Measurements from ENCODE around the gene ATG9B.

Gene ATG9B, protein sequence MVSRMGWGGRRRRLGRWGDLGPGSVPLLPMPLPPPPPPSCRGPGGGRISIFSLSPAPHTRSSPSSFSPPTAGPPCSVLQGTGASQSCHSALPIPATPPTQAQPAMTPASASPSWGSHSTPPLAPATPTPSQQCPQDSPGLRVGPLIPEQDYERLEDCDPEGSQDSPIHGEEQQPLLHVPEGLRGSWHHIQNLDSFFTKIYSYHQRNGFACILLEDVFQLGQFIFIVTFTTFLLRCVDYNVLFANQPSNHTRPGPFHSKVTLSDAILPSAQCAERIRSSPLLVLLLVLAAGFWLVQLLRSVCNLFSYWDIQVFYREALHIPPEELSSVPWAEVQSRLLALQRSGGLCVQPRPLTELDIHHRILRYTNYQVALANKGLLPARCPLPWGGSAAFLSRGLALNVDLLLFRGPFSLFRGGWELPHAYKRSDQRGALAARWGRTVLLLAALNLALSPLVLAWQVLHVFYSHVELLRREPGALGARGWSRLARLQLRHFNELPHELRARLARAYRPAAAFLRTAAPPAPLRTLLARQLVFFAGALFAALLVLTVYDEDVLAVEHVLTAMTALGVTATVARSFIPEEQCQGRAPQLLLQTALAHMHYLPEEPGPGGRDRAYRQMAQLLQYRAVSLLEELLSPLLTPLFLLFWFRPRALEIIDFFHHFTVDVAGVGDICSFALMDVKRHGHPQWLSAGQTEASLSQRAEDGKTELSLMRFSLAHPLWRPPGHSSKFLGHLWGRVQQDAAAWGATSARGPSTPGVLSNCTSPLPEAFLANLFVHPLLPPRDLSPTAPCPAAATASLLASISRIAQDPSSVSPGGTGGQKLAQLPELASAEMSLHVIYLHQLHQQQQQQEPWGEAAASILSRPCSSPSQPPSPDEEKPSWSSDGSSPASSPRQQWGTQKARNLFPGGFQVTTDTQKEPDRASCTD

DNA sequence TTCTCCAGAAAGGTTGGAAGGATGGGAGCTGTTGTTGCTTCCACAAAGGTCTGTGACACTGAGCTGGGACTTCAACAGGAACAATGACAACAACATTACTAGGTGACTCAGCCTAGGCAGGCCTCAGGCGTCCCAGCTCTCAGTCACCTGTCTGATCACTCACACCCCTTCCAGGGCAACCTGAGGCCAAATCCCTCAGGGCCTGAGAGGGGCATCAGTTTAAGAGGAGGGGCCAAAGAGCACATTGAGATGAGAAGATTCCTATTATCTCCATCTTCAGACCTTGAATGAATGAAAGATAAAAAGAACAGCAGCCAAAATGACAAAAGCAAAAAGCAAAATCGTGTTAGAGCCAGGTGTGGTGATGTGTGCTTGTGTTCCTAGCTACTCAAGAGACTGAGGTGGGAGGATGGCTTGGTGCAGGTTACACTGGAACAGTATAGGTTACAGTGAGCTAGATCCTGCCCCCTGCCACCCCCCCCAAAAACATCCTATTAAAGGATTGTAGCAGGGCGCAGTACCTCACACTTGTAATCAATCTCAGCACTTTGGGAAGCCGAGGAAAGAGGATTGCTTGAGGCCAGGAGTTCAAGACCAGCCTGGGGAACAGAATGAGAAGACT, at the start of gene ATG9B:
Gene ATG9B (minus strand): TSS at position 60 of the 622 bp plus-strand sequence. CDS start 71 bp downstream, outside the sequence.
- no peak for DNase-seq

DNA sequence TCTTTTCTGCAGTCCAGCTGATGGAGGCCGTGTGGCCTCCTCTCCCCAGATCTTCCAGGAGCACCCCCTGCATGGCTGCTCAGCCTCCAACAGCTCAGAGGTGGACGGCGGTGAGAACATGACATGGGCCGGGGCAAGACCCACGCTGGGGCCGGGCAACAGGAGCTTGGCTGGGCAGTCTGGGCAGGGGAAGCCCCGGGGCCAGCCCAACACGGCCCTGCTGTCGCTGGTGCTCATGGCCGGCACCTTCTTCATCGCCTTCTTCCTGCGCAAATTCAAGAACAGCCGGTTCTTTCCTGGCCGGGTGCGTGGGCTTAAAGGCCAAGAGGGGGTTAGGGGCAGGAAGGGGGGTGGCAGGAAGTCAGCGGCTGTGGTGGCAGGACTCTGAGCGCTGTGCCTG, 49.7 kb upstream of the ATG9B start:
- no peak for DNase-seq

DNA sequence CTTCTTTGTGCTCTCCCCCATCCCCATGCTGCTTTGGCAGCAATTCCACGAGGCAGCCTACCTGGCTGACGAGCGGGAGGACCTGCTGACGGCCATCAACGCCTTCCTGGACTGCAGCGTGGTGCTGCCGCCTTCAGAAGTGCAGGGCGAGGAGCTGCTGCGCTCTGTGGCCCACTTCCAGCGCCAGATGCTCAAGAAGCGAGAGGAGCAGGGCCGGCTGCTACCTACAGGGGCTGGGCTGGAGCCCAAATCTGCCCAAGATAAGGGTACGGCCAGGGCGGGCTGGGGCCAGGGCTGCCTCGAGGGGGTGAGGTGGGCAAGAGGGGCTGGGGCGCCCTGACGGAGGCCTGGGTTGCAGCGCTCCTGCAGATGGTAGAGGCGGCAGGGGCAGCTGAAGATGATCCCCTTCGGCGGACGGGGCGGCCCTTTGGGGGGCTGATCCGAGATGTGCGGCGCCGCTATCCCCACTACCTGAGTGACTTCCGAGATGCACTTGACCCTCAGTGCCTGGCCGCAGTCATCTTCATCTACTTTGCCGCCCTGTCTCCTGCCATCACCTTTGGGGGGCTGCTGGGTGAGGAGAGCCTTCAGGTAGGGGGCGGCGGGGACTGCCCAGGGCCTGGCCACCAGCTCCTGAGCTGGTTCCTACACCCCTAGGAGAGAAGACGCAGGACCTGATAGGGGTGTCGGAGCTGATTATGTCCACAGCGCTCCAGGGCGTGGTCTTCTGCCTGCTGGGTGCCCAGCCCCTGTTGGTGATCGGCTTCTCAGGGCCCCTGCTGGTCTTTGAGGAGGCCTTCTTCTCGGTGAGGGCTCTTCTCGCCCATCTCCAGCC, 47.0 kb upstream of the ATG9B start:
- DNase-seq, result no peak

DNA sequence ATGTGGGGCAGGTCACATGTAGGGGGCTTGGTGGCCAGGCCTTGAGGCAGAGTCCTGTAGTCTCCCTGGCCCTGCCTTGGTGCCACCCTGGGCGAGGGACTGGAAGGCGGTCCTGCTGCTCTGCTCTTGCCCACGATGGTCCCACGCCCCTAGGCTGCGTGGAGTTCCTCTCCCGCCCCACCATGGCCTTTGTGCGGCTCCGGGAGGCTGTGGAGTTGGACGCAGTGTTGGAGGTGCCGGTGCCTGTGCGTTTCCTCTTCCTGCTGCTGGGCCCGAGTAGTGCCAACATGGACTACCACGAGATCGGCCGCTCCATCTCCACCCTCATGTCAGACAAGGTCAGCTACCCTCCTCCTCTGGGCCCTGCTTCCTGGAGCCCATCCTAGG, 46.3 kb upstream of the ATG9B start:
- no peak for DNase-seq

DNA sequence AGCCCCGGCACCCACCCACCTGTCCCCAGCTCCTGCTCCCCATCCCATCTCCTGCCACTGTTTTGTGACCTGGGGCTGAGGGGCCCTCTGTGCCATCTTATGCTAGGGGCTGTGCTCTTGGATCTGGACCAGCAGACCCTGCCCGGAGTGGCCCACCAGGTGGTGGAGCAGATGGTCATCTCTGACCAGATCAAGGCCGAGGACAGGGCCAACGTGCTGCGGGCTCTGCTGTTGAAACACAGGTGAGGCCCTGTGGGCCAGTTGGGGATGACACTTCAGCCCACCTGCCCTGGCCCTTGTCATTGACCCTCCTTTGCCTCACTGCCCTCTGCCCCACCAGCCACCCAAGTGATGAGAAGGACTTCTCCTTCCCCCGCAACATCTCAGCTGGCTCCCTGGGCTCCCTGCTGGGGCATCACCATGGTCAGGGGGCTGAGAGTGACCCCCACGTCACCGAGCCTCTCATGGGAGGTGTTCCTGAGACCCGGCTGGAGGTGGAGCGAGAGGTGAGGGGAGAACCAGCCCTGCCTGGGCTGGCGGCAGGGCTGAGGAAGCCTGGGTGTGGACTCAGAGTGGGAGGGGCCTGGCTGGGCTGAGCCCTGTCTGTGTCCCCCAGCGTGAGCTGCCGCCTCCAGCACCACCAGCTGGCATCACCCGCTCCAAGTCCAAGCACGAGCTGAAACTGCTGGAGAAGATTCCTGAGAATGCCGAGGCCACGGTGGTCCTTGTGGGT, 45.7 kb upstream of the ATG9B start:
- DNase-seq, result no peak

DNA sequence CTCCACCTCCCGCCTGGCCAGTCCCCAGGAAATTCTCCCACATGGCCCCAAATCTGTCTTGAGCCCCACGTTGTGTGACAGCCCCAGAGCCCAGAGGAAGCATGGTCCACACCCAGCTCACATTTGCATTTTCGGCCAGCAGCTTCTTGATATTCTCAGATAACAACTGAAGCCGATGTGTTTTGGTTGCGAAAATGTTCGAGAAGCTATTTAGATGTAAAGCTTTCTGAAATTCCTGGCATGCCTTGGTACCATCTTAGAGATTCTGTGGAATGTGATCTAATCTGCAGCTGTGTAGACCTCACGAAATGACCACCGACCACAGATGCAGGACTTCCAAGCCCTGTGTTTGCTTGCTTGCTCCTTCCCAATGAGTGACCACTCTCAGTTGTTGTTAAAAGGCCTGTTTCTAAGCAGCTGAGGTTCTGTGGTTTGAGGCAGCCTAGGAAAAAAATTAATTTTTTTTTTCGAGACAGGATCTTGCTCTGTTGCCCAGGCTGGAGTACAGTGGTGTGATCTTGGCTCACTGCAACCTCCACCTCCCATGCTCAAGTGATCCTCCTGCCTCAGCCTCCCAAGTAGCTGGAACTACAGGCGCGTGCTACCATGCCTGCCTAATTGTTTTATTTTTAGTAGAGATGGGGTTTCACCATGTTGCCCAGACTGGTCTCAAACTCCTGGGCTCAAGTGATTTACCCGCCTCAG, 43.9 kb upstream of the ATG9B start:
- DNase-seq, result no peak

DNA sequence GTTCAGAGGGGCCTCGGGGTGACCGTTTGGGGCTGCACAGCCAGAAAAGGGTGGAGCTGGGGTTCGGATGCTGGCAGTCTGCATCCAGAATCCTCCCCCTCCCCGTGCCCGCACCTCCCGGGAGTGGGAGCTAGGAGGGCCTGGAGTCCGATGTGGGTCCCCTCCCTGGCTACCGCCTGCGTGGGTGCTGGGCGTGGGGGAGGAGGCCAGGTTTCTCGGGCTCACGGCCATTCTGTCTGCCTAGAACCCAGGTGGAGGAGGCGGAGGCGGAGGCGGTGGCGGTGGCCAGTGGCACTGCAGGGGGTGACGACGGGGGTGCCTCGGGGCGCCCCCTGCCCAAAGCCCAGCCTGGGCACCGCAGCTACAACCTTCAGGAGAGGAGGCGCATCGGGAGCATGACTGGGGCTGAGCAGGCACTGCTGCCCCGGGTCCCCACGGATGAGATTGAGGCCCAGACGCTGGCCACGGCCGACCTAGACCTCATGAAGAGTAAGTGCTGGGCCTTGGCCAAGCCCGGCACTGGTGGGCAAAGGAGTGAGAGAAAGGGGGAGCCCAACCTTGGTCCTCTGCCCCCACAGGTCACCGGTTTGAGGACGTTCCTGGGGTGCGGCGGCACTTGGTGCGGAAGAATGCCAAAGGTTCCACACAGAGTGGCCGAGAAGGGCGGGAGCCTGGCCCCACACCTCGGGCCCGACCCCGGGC, 42.1 kb upstream of the ATG9B start:
- DNase-seq, result no peak

DNA sequence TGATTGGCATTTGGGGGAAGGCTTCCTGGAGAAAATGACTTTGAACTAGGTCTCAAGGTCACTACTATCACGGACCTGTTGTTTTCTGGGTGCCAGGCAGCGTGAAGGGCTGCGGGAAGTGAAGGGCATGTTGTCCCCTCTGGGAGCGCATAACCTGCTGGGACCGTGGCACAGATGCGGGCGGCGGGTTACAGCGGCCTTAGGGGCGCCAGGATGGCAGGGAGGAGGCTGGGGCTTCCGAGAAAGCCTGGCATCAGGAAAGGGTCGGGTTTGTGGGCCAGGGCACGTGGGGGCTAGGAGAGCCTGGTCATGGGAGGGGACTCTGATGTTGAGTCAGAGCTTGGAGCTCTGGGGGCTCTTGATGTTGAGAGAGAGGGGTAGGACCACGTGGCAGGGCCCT, 41.2 kb upstream of the ATG9B start:
- no peak for DNase-seq

DNA sequence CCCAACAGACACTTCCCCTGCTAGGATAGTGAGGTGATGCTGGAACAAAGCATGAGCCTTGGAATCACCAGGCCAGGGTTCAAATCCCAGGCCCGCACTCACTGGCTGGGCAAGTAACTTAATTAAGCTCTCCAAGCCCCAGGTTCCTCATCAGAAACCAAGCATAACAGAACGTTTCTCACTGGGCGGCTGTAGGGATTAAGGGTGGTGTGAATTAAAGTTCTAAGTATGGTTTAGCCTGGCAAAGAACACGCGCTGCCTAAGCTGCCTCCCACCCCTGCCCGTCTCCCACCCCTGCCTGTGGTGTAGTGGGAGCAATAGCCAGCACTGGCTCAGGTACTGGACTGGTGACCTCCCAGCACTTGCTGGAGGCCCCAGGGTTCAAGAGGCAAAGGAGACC, 40.7 kb upstream of the ATG9B start:
- no peak for DNase-seq

DNA sequence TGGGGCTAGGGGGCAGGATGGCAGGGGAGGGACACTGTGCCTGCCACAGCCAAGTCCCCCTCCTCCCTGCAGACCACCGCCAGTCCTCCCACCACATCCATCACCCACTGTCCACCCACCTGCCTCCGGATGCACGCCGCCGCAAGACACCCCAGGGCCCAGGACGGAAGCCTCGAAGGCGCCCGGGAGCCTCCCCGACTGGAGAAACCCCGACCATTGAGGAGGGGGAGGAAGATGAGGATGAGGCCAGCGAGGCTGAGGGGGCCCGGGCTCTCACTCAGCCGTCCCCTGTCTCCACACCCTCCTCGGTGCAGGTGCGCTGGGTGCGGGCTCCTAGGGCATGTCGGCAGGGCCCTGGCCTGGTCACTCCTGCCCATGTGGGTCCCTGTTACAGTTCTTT, 40.2 kb upstream of the ATG9B start:
- DNase-seq, result no peak

DNA sequence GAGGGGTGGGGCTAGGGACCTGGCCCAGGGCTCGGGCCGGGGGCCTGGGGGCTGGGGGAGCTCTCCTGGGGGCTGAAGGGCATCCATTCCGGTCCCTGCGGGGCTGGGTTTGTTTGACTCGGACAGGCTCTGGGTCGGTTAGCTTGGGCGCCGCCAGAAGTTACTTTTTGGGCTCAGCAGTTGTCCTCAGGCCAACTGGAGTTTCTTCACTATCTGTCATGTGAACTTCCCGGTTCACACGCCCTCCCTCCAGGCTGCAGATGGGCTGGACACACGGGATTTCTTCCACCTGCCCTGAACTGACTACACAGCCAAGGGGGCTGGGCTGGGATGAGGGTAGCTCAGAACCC, 38.9 kb upstream of the ATG9B start:
- DNase-seq, result no peak

DNA sequence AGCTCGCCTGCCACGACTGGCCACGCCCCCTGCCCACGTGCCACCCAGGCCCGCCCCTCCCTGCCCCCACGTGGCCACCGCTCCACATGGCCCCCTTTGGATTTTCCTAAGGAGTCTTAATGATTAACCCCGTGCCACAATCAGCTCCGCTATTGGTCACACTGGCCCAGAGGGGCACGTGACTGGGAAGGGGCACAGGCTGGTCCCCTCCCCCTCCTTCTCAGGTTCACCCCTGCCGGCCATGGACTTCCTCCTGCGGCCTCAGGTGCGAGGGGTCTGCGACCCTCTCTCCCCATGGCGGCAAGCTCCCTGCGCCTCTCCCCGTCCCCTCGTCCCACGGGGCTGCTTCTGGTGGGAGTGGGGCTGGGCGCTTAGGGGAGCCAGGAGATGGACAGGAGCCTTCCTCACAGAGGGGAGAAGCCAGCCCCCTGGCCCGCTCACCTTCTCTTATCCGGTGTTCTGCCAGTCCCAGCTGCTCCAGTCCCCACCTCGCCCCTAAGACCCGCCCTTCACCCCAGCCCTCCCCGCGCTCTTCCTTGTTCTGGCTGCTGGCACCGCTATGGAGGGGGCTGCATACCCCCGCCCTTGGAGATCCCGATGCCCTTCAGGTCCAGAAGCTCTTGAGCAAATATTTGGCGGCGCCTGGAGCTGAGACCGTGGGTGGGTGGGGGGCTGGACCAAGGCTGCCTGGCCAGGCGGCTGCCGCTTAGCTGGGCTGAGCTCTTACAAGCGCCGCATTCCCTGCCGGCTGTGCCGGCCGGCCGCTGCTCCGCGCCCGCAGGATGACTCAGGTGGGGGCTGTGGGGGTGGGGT, 38.3 kb upstream of the ATG9B start:
- DNase-seq, result no peak

DNA sequence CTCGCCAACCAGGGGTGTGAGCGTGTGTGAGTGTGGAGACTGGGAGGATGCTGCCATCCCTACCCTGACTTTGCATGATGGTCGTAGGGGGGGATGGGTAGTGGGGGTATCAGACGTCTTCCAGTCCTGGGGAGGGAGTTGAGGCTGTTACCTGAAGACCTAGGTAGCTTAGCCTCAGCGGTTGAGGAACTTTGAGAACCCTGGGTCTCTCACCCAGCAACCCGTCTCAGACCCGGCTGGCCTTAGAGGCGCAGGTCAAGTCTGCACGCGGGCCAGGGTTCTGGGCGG, 37.8 kb upstream of the ATG9B start:
- DNase-seq, result no peak

DNA sequence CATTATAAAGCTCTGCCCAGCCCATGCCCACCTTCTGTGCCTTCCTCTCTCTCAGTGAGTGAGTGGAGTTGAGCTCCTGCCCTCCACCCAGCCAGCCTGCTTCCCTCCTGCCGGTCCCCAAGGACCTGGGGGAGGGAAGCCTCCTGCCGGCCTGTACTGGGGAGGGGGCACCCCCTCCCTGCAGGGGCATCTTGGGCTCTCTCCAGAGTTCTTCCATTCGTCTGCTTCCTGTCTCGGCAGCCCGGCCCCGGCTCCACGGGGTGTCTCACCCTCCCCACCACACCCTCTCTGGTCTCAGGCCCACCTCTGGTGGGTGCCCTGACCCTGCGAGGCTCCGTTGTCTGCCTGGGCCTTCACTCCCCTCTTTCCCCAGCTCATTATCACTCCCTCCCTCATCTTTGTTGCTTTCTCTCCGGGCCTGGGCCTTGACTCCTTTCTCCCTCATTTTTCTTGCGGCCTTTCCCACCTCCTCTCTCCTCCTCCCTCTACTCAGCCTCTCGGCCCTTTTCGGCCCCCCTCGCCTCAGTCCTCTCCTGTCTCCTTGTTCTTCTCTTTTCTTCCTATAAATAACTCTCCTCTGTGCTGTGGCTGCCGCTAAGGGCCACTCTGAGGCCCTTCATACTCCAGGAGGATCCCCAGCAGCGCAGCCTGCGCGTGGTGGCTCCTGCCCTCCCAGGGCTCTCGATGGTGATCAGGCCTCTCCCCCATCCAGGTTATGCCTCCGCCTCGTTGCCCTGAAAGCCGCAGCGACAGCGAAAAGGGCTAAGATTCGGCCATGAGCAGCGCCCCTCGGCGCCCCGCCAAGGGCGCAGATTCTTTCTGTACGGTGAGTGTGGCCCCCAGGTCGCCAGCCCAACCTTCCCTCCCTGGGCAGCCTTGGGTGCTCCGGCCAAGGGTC, 37.2 kb upstream of the ATG9B start:
- no peak for DNase-seq

DNA sequence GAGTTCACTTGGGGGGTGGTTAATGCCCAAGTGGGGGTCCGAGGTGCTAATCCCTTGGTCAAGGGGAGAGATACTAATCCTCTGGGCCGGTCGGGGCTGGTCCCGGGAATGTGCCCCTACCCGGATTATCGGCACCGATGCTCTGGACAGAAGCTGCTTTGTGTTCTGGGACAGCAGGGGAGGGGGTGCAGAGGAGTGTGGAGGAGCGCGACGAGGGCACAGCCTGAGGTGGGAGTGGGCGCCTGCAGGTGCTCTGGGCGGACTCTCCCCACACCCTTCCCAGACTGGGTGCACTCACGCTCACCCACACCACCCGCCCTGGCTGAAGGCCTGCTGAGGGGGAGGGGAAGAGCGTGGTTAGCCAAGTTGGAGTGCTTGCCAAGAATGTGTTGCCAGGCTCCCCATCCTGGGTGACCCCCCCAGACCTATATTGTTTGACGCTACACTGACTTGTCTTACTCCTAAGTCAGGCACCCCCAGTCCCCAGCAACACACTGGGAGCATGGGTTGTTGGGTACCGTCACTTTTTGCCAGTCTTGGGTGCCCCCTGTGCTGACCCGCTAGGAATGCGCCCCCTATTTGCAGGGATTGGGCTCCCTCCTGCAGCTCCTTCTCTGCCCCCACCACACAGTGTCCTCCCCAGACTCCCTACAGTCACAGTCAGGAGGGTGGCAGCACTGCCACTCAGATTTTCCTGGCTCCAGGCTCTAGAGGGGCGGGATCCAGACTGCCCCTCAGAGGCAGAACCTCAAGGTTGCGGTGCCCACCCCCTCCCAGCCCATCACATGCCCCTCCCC, 36.3 kb upstream of the ATG9B start:
- peak; percentile 22 for DNase-seq

DNA sequence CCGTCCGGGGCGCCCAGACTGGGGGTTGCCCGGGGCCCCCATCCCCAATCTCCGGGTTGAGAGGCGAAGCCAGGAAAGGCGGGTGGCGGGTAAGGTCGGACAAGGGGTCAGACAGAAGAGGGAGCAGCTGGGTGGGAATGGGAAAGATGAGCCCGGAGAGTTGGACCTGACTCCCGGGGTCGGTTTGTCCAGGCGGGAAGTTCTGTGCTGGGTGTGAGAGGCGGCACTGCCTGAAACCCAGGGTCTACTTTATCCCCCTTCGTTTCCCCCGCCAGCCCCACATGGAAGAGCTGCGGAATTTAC, 35.8 kb upstream of the ATG9B start:
- DNase-seq, result no peak

DNA sequence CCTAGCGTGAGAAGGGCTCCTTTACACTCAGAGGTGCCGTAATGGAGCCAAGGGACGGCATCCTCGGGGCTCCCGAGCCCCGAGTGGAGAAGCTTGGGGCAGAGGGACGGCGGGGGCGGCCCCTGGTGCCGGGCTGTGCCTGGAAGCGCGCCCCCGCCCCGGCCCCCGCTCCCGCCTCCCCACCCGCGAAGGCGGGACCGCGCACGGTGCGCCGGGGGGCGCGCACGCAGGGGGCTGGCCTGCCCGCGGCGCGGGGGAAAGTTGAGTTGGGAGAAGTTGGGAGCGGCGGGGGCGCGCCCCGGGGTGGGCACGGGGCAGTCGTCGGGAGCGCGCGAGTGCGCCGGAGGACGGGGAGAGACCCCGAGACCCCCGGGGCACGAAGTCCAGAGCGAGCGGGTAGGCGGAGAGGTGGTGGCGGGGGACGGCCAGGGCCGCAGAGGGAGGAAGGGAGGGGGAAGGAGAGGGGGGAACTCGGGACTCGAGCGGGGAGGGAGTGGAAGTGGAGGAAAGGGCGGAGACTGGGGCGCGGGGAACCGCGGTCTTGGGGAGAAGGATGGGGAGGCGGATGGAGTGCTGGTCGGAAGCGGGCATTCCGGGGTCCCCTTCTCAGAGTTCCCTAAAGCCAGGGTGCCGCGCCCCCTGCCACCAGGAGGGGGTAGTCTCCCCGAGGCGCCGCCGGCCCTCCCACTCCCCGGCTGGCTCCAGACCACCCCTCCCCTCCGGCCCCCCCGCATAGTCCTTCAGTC, 35.2 kb upstream of the ATG9B start, which contains the start of gene SLC4A2:
Gene SLC4A2 (plus strand): TSS at position 223 of the 746 bp plus-strand sequence. CDS start 2,399 bp downstream, outside the sequence.
- peak; percentile 41 for DNase-seq
